Brain microvascular endothelial cell (primary cell): ENCODE measurements around the gene DDX54.
A peak's percentile ranks its signal among the peaks of the same experiment; 100 is the strongest.

ENCODE experiments used
- DNase-seq: peaks from one replicate; pipeline ENCODE4 v3.0.0-alpha.2; 2020
- H3K27ac ChIP-seq: fragments of 250-450 bp; sonication (Bioruptor Pico); 2 replicates; pipeline ENCODE4 v1.5.1; 2020; ENCODE audit warnings: mild to moderate bottlenecking, moderate library complexity
- H3K27me3 ChIP-seq: fragments of 250-450 bp; sonication (Bioruptor Pico); replicated peaks from 2 replicates; pipeline ENCODE4 v1.5.1; 2020; ENCODE audit warnings: mild to moderate bottlenecking
- H3K36me3 ChIP-seq: fragments of 250-450 bp; sonication (Bioruptor Pico); replicated peaks from 2 replicates; pipeline ENCODE4 v1.5.1; 2020; ENCODE audit warnings: mild to moderate bottlenecking
- H3K4me3 ChIP-seq: 2 replicates; pipeline ENCODE4 v1.5.1; 2011; ENCODE audit warnings: low read depth, mild to moderate bottlenecking, control low read depth, low read length, moderate library complexity
- CTCF ChIP-seq: IDR thresholded peaks from 2 replicates; pipeline ENCODE4 v1.5.1; 2011; ENCODE audit warnings: low read depth, mild to moderate bottlenecking, moderate library complexity, low read length, control low read depth, inconsistent platforms; ENCODE audit errors: missing control alignments
- in situ Hi-C: cut with HindIII; loops from 2 replicates; pipeline ENCODE4 v1.10.0; 2017; ENCODE audit warnings: low sequenced_read_pairs, low pct_ligation_motif_present

The DDX54 gene

GRCh38 chr12:113136128-113136989 is 48.9 kb downstream of the DDX54 start:
- TF ChIP-seq CTCF = no peak
- Histone ChIP-seq H3K4me3 (no peak overlapping the region), H3K27ac (no peak overlapping the region), H3K36me3 (no peaks in the 10 kb centered on the region), H3K27me3 (peaks cover 2% of the 10 kb centered on the region)
- DNase-seq = no peak
- in situ Hi-C loops = no loop called here

- no peak within 1 kb of the TSS for H3K4me3 ChIP-seq
These were observed 49.8 kb downstream of the DDX54 start, which contains the start of gene RASAL1 for GRCh38 chr12:113135178-113136127. Gene RASAL1 (minus strand): TSS chr12:113135761. CDS start chr12:113135462, 299 bp downstream.

GRCh38 chr12:113134521-113134951 is 50.7 kb downstream of the DDX54 start:
- no peak for TF ChIP-seq CTCF
- Histone ChIP-seq H3K27ac (no peak overlapping the region), H3K4me3 (no peak overlapping the region), H3K36me3 (no peaks in the 10 kb centered on the region), H3K27me3 (peaks cover 2% of the 10 kb centered on the region)
- DNase-seq = no peak
- in situ Hi-C loops = no loop called here

More at GRCh38 chr12:113135178-113136127, 49.8 kb downstream of the DDX54 start, which contains the start of gene RASAL1:
- Histone ChIP-seq H3K27me3 (peaks cover 2% of the 10 kb centered on the region), H3K36me3 (no peaks in the 10 kb centered on the region), H3K27ac (no peak within 1 kb of the TSS)
- in situ Hi-C loops = no loop called here
- TF ChIP-seq CTCF = peak; percentile 29
- no peak for DNase-seq

GRCh38 chr12:113134071-113134470 is 51.2 kb downstream of the DDX54 start:
- DNase-seq = no peak
- in situ Hi-C loops = no loop called here
- no peak for TF ChIP-seq CTCF
- no peak overlapping the region for H3K4me3 ChIP-seq
- H3K36me3 ChIP-seq = no peaks in the 10 kb centered on the region
- H3K27me3 ChIP-seq = peaks cover 2% of the 10 kb centered on the region
- H3K27ac ChIP-seq = no peak overlapping the region

- Histone ChIP-seq H3K27me3 (peaks cover 2% of the 10 kb centered on the region), H3K27ac (no peak overlapping the region), H3K4me3 (no peak overlapping the region), H3K36me3 (no peaks in the 10 kb centered on the region)
- no peak for DNase-seq
- no peak for TF ChIP-seq CTCF
- in situ Hi-C loops = no loop called here
These were observed 51.6 kb downstream of the DDX54 start for GRCh38 chr12:113133666-113134065.
